HepG2 (cell line): ENCODE data around the gene CHKA. TPM values are rescaled to one million over a fixed set of nuclear protein-coding genes. Genes with fewer than 3 reads are reported as not detected.
A peak's percentile ranks its signal among the peaks of the same experiment; 100 is the strongest.

Experiments used
- BHLHE40 ChIP-seq: IDR thresholded peaks from 2 replicates; pipeline ENCODE4 v1.6.1; 2011; ENCODE audit warnings: low read length, improper control_type of control experiment
- CHD2 ChIP-seq: IDR thresholded peaks from 2 replicates; pipeline ENCODE4 v1.6.1; 2011; ENCODE audit warnings: low read depth, low read length, improper control_type of control experiment
- CSRNP1 ChIP-seq: sonication (generic); formaldehyde crosslinking; IDR thresholded peaks from 2 replicates; pipeline ENCODE4 v1.8.1; 2023; ENCODE audit warnings: mild to moderate bottlenecking, missing genetic modification reagents
- EED ChIP-seq: sonication (generic); formaldehyde crosslinking; IDR thresholded peaks from 2 replicates; pipeline ENCODE4 v1.5.0; 2020; ENCODE audit warnings: mild to moderate bottlenecking, missing genetic modification reagents
- GLI4 ChIP-seq: sonication (generic); formaldehyde crosslinking; IDR thresholded peaks from 2 replicates; pipeline ENCODE4 v1.5.1; 2020; ENCODE audit warnings: missing genetic modification reagents, mild to moderate bottlenecking, moderate library complexity, borderline replicate concordance
- RAD51 ChIP-seq: fragments of 450-650 bp; IDR thresholded peaks from 2 replicates; pipeline ENCODE4 v1.6.1; 2016; ENCODE audit warnings: borderline replicate concordance
- RXRA ChIP-seq: sonication (generic); formaldehyde crosslinking; IDR thresholded peaks from 2 replicates; pipeline ENCODE4 v1.5.1; 2020; ENCODE audit warnings: missing genetic modification reagents
- SCMH1 ChIP-seq: sonication (generic); formaldehyde crosslinking; IDR thresholded peaks from 2 replicates; pipeline ENCODE4 v1.9.0; 2021; ENCODE audit warnings: missing genetic modification reagents, mild to moderate bottlenecking, borderline replicate concordance
- SETDB1 ChIP-seq: sonication (generic); formaldehyde crosslinking; IDR thresholded peaks from 2 replicates; pipeline ENCODE4 v1.5.1; 2020; ENCODE audit warnings: missing genetic modification reagents, mild to moderate bottlenecking, borderline replicate concordance
- SMAD3 ChIP-seq: sonication (generic); formaldehyde crosslinking; IDR thresholded peaks from 2 replicates; pipeline ENCODE4 v1.4.0; 2020; ENCODE audit warnings: missing genetic modification reagents
- SMARCC2 ChIP-seq: fragments of 450-650 bp; IDR thresholded peaks from 2 replicates; pipeline ENCODE4 v1.6.1; 2017; ENCODE audit warnings: antibody characterized with exemption, mild to moderate bottlenecking
- SP5 ChIP-seq: IDR thresholded peaks from 2 replicates; pipeline ENCODE4 v1.6.1; 2016; ENCODE audit warnings: low read depth, borderline replicate concordance
- SRSF4 ChIP-seq: fragments of 200-400 bp; formaldehyde crosslinking; IDR thresholded peaks from one replicate; pipeline ENCODE4 v1.6.1; 2018; ENCODE audit warnings: mild to moderate bottlenecking, low read depth, low read length, moderate library complexity; ENCODE audit not compliant: poor library complexity, severe bottlenecking
- USF2 ChIP-seq, 2 experiments: sonication (generic) in 1 of 2; formaldehyde crosslinking in 1 of 2; IDR thresholded peaks; 2 replicates each; pipeline versions ENCODE4 v1.5.1 to v1.6.1; 2011 to 2020; ENCODE audit warnings: borderline replicate concordance in 1 of 2, low read depth in 1 of 2, low read length in 1 of 2, mild to moderate bottlenecking in 1 of 2, missing genetic modification reagents in 1 of 2, moderate library complexity in 1 of 2
- ZBTB39 ChIP-seq: sonication (generic); formaldehyde crosslinking; IDR thresholded peaks from 2 replicates; pipeline ENCODE4 v1.5.0; 2020; ENCODE audit warnings: missing genetic modification reagents
- ZNF224 ChIP-seq: sonication (generic); formaldehyde crosslinking; IDR thresholded peaks from 2 replicates; pipeline ENCODE4 v1.5.0; 2020; ENCODE audit warnings: mild to moderate bottlenecking, missing genetic modification reagents
- ZNF234 ChIP-seq: sonication (generic); formaldehyde crosslinking; conservative IDR thresholded peaks from 2 replicates; pipeline ENCODE4 v1.5.1; 2020; ENCODE audit warnings: mild to moderate bottlenecking, missing genetic modification reagents
- ZNF326 ChIP-seq: sonication (generic); formaldehyde crosslinking; IDR thresholded peaks from 2 replicates; pipeline ENCODE4 v1.4.0; 2020; ENCODE audit warnings: missing genetic modification reagents, borderline replicate concordance
- ZNF629 ChIP-seq: sonication (generic); formaldehyde crosslinking; conservative IDR thresholded peaks from 2 replicates; pipeline ENCODE4 v1.5.0; 2020; ENCODE audit warnings: missing genetic modification reagents
- ZNF652 ChIP-seq: IDR thresholded peaks from 2 replicates; pipeline ENCODE4 v1.6.1; 2016; ENCODE audit warnings: low read depth, borderline replicate concordance
- ZNF672 ChIP-seq: sonication (generic); formaldehyde crosslinking; IDR thresholded peaks from 2 replicates; pipeline ENCODE4 v1.8.1; 2022; ENCODE audit warnings: missing genetic modification reagents
- polyA plus RNA-seq, 8 experiments: library from polyadenylated mRNA; depleted of rRNA in 3 of 8; stranded (reverse) in 7 of 8; unstranded in 1 of 8; fragments of >200 nt; fragmentation: Illumina TruSeq in 4 of 8; extraction: Trizol in 4 of 8; gene quantifications; 2 replicates each; pipeline versions ENCODE4 v1.2.1 to v1.2.3, GENCODE V29; 2011 to 2016; ENCODE audit warnings: low read depth in 4 of 8, missing spikeins in 1 of 8, mixed read lengths in 1 of 8; ENCODE audit not compliant: insufficient read depth in 1 of 8
- total RNA-seq, 5 experiments: library from RNA; depleted of rRNA; stranded (reverse); fragments of >200 nt; fragmentation: Illumina TruSeq; extraction: Trizol; gene quantifications; 2 replicates each; pipeline ENCODE4 v1.2.3, GENCODE V29; 2016; ENCODE audit warnings: low read depth in 1 of 5
- TF ChIP-seq, protein P1 (sequence below): IDR thresholded peaks from 2 replicates; pipeline ENCODE4 v1.6.1; 2016; ENCODE audit warnings: missing compliant biosample characterization, missing genetic modification reagents, borderline replicate concordance

The CHKA gene
- total and polyA plus RNA-seq, 2 of the 13 experiments (the other 11 are each of a cell fraction or from before 2014, with no cell fraction given), result 71.6 to 92.7 TPM

DNA sequence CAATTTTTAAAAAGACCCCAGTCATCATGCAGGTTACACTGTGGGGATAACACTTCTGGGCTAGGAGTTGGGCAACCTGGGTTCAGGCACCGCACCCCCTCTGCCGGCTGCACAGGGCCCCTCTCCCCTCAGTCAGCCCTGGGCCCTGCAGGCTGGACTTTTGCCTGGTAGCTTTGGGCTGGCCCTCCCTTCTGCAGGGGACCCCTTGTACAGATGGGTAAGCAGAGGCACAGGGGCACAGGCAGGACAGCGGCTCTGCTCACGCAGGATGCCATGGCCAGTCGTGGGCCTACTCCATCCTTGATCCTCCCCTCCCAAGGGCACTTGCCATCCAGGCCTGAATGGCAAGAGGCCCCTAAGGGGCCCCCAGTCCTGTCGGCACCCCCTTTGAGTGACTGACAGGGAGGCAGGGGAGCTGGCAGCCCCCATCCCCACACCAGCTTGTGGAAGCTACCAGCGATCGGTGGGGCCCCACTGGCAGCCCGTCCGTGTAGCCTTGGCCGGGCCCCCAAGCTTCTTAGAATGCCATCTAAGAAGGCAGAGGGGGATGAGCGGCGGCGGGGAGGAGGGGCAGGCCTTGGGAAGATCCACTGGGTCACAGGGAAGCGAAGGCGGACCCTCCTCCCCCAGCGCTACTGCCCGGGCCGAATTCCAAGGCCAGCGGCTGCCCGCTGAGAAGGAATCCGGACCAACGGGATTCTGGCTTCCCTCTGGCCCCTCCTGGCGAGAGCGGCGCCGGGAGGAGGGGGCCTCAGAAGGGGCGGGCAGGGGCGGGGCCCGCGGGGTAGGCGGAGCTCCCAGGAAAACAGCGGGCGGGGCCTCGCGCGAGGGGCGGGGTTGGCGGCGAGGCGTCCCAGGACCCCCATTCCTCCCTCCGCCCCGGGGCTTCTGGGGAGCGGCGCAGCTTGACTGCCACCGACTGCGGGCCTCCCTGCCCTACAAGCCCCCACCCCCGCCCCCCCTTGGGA is 6.8 kb upstream of the CHKA start (continued):
- TF ChIP-seq, protein P1, sequence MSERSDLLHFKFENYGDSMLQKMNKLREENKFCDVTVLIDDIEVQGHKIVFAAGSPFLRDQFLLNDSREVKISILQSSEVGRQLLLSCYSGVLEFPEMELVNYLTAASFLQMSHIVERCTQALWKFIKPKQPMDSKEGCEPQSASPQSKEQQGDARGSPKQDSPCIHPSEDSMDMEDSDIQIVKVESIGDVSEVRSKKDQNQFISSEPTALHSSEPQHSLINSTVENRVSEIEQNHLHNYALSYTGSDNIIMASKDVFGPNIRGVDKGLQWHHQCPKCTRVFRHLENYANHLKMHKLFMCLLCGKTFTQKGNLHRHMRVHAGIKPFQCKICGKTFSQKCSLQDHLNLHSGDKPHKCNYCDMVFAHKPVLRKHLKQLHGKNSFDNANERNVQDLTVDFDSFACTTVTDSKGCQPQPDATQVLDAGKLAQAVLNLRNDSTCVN, result no peak
- TF ChIP-seq ZNF629 (CRISPR knock-in tag), result peak; percentile 100
- TF ChIP-seq EED (CRISPR knock-in tag), result no peak
- TF ChIP-seq SCMH1 (CRISPR knock-in tag), result no peak
- no peak for TF ChIP-seq ZNF672 (CRISPR knock-in tag)
- TF ChIP-seq RAD51, result no peak
- TF ChIP-seq ZNF652 (CRISPR knock-in tag), result no peak
- TF ChIP-seq USF2 (IDR thresholded peaks at IDR 0.05; ENCODE audit: low read depth, low read length), result no peak
- TF ChIP-seq USF2 (CRISPR knock-in tag; IDR thresholded peaks at IDR 0.05; ENCODE audit: borderline replicate concordance), result no peak
- TF ChIP-seq RXRA (CRISPR knock-in tag), result no peak; the same call in 1 of the 2 replicates
- peak; percentile 14; the same call in 1 of the 2 replicates for TF ChIP-seq CHD2
- no peak for TF ChIP-seq ZNF234 (CRISPR knock-in tag)
- TF ChIP-seq ZNF224 (CRISPR knock-in tag), result no peak
- TF ChIP-seq SP5 (CRISPR knock-in tag), result peak; percentile 84; the same call in 1 of the 2 replicates
- TF ChIP-seq ZBTB39 (CRISPR knock-in tag), result no peak
- no peak for TF ChIP-seq BHLHE40
- no peak for TF ChIP-seq SETDB1 (CRISPR knock-in tag)
- no peak for TF ChIP-seq ZNF326 (CRISPR knock-in tag)
- TF ChIP-seq CSRNP1 (CRISPR knock-in tag), result no peak
- no peak for TF ChIP-seq SRSF4
- TF ChIP-seq SMARCC2, result no peak
- TF ChIP-seq GLI4, result no peak
- 0 out of 2 replicates have a peak, but pooled peaks have one; percentile 5 for TF ChIP-seq SMAD3 (CRISPR knock-in tag)
